GM23338 (cell line): ENCODE measurements around the gene CXCL12.

ENCODE experiments used
- EZH2 ChIP-seq: fragments of 200-600 bp; sonication (generic); IDR thresholded peaks from one replicate; pipeline ENCODE4 v1.8.0; 2017; ENCODE audit warnings: antibody characterized with exemption, mild to moderate bottlenecking, low read depth; ENCODE audit not compliant: unreplicated experiment
- EZH2phosphoT487 ChIP-seq: fragments of 200-600 bp; sonication (generic); IDR thresholded peaks from one replicate; pipeline ENCODE4 v1.8.1; 2018; ENCODE audit warnings: antibody characterized with exemption; ENCODE audit not compliant: unreplicated experiment
- JUNB ChIP-seq: IDR thresholded peaks from one replicate; pipeline ENCODE4 v1.6.1; 2016; ENCODE audit warnings: antibody characterized with exemption; ENCODE audit not compliant: unreplicated experiment
- POLR2AphosphoS5 ChIP-seq: IDR thresholded peaks from 2 replicates; pipeline ENCODE4 v1.6.1; 2016; ENCODE audit warnings: antibody characterized with exemption, low read depth
- TF ChIP-seq, protein P1 (sequence below), 2 experiments: fragments of 200-600 bp in 1 of 2; sonication (generic) in 1 of 2; conservative IDR thresholded peaks; 2 replicates each; pipeline versions ENCODE4 v1.5.1 to v1.6.1; 2016 to 2017; ENCODE audit warnings: antibody characterized with exemption in 2 of 2, low read depth in 2 of 2, mild to moderate bottlenecking in 2 of 2, moderate library complexity in 1 of 2
- TF ChIP-seq, protein P2 (sequence below): IDR thresholded peaks from one replicate; pipeline ENCODE4 v1.6.1; 2018; ENCODE audit warnings: antibody characterized with exemption; ENCODE audit not compliant: unreplicated experiment

DNA sequence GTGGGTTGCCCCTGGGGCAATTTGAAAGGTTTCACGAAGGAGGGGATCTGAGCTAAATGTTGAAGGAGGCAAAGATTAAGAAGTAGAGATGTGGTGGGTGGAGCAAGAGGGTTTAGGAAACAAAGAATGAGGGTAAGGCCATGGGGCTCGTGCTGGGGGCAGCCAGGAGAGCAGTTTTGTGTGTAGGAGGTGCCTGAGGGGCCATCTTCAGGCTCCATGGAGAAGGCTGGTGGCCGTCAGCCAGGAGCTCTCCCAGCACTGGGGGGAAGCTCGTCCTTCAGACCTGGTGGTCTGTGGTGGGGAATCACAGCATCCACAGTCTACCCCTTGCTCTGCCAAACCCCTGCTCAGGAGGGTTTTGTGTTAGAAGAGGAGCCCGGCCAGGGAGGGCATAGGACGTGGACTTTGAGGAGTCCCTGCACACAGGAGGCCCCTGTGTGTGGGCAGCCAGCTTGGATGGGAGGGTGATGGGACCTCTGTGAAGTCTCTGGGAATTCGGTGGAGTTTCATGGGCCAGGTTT lies 11.8 kb upstream of the CXCL12 start:
- TF ChIP-seq, protein P1, sequence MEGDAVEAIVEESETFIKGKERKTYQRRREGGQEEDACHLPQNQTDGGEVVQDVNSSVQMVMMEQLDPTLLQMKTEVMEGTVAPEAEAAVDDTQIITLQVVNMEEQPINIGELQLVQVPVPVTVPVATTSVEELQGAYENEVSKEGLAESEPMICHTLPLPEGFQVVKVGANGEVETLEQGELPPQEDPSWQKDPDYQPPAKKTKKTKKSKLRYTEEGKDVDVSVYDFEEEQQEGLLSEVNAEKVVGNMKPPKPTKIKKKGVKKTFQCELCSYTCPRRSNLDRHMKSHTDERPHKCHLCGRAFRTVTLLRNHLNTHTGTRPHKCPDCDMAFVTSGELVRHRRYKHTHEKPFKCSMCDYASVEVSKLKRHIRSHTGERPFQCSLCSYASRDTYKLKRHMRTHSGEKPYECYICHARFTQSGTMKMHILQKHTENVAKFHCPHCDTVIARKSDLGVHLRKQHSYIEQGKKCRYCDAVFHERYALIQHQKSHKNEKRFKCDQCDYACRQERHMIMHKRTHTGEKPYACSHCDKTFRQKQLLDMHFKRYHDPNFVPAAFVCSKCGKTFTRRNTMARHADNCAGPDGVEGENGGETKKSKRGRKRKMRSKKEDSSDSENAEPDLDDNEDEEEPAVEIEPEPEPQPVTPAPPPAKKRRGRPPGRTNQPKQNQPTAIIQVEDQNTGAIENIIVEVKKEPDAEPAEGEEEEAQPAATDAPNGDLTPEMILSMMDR (conservative IDR thresholded peaks at IDR 0.05; ENCODE audit: low read depth in 2 of 2) = no peak
- TF ChIP-seq JUNB (no peak), EZH2 (no peak), EZH2phosphoT487 (no peak), POLR2AphosphoS5 (no peak)
- TF ChIP-seq, protein P2, sequence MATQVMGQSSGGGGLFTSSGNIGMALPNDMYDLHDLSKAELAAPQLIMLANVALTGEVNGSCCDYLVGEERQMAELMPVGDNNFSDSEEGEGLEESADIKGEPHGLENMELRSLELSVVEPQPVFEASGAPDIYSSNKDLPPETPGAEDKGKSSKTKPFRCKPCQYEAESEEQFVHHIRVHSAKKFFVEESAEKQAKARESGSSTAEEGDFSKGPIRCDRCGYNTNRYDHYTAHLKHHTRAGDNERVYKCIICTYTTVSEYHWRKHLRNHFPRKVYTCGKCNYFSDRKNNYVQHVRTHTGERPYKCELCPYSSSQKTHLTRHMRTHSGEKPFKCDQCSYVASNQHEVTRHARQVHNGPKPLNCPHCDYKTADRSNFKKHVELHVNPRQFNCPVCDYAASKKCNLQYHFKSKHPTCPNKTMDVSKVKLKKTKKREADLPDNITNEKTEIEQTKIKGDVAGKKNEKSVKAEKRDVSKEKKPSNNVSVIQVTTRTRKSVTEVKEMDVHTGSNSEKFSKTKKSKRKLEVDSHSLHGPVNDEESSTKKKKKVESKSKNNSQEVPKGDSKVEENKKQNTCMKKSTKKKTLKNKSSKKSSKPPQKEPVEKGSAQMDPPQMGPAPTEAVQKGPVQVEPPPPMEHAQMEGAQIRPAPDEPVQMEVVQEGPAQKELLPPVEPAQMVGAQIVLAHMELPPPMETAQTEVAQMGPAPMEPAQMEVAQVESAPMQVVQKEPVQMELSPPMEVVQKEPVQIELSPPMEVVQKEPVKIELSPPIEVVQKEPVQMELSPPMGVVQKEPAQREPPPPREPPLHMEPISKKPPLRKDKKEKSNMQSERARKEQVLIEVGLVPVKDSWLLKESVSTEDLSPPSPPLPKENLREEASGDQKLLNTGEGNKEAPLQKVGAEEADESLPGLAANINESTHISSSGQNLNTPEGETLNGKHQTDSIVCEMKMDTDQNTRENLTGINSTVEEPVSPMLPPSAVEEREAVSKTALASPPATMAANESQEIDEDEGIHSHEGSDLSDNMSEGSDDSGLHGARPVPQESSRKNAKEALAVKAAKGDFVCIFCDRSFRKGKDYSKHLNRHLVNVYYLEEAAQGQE = no peak
